Activated CD4-positive, alpha-beta T cell treated with anti-CD3 and anti-CD28 coated beads, Interleukin-2, amount 10 ng/mL, durations not matched to agents 24 days and 14 days (primary cell): ENCODE measurements around the gene LCE2C. TPM values are rescaled to one million over a fixed set of nuclear protein-coding genes. Genes with fewer than 3 reads are reported as not detected.
"Not testable (repeated sequence)": the region's sequence is repeated elsewhere in the genome, so short reads cannot be mapped to it uniquely, and the experiment has no call there.

Experiments
- DNase-seq: peaks from one replicate; pipeline ENCODE4 v3.0.0; 2022
- H3K27ac Mint-ChIP-seq: one replicate; pipeline ENCODE4 v1.8.0; 2022; ENCODE audit warnings: mild to moderate bottlenecking, mixed read lengths
- H3K27me3 Mint-ChIP-seq: one replicate; pipeline ENCODE4 v1.8.0; 2022; ENCODE audit warnings: mixed read lengths
- H3K36me3 Mint-ChIP-seq: one replicate; pipeline ENCODE4 v1.8.0; 2022; ENCODE audit warnings: low read depth, mild to moderate bottlenecking, mixed read lengths
- H3K4me1 Mint-ChIP-seq: one replicate; pipeline ENCODE4 v1.8.0; 2021; ENCODE audit warnings: mixed read lengths
- H3K4me3 Mint-ChIP-seq: one replicate; pipeline ENCODE4 v1.8.0; 2022; ENCODE audit warnings: mild to moderate bottlenecking, moderate library complexity, mixed read lengths
- H3K9me3 Mint-ChIP-seq: one replicate; pipeline ENCODE4 v1.8.0; 2021; ENCODE audit warnings: mixed read lengths
- intact Hi-C: fragments of 100-400 bp; cut with micrococcal nuclease; formaldehyde crosslinking; loops from one replicate; pipeline ENCODE4 v1.15.1; 2023
- total RNA-seq: library from RNA; stranded (reverse); gene quantifications from 2 replicates; pipeline ENCODE4 v1.2.3, GENCODE V29; 2022

Gene LCE2C, protein sequence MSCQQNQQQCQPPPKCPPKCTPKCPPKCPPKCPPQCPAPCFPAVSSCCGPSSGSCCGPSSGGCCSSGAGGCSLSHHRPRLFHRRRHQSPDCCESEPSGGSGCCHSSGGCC
- not detected in 2 replicates for total RNA-seq

GRCh38 chr1:152674983-152675382 is at the start of gene LCE2C:
Gene LCE2C, plus strand, starts transcription at chr1:152675279. Its CDS starts 737 bp downstream, at chr1:152676016.
- intact Hi-C loops, H3K27me3 Mint-ChIP-seq, DNase-seq, H3K4me3 Mint-ChIP-seq, H3K36me3 Mint-ChIP-seq, H3K27ac Mint-ChIP-seq, H3K9me3 Mint-ChIP-seq, H3K4me1 Mint-ChIP-seq: not testable (repeated sequence)

DNA sequence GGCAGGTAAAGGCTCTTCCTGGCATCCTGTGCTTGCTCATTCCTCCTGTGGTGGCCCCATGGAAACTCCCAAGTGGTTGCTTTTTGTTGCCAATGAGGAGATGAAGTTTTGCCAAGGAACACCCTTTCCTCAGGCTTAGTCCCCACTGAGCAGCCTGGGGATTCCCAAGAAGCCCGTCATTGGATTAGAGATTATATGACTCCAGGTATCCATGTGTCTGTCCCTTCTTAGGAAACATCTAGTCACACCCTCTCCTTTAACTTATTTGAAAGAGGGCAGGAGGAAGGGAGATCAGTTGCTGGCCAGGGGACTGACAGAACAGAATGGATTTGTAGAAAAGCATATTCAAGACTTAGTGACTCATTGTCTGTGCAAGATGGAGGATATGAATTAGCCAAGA is 48.3 kb upstream of the LCE2C start:
- intact Hi-C loops = no loop called here
- no peaks in the 10 kb centered on the region for H3K36me3 Mint-ChIP-seq

GRCh38 chr1:152630596-152630995 is 44.5 kb upstream of the LCE2C start:
- intact Hi-C loops = no loop called here
- no peak overlapping the region for H3K4me3 Mint-ChIP-seq
- DNase-seq = peak; percentile 35
- H3K27ac Mint-ChIP-seq = no peak overlapping the region
- no peaks in the 10 kb centered on the region for H3K36me3 Mint-ChIP-seq
- H3K4me1 Mint-ChIP-seq = no peaks in the 10 kb centered on the region
- H3K27me3 Mint-ChIP-seq = peaks cover 23% of the 10 kb centered on the region
- no peaks in the 10 kb centered on the region for H3K9me3 Mint-ChIP-seq

More for the DNA sequence above, 48.3 kb upstream of the LCE2C start:
- H3K4me3 Mint-ChIP-seq = no peak overlapping the region
- DNase-seq = peak; percentile 30
- H3K4me1 Mint-ChIP-seq = peaks cover 2% of the 10 kb centered on the region
- H3K27ac Mint-ChIP-seq = no peak overlapping the region
- no peaks in the 10 kb centered on the region for H3K9me3 Mint-ChIP-seq
- peaks cover 8% of the 10 kb centered on the region for H3K27me3 Mint-ChIP-seq

DNA sequence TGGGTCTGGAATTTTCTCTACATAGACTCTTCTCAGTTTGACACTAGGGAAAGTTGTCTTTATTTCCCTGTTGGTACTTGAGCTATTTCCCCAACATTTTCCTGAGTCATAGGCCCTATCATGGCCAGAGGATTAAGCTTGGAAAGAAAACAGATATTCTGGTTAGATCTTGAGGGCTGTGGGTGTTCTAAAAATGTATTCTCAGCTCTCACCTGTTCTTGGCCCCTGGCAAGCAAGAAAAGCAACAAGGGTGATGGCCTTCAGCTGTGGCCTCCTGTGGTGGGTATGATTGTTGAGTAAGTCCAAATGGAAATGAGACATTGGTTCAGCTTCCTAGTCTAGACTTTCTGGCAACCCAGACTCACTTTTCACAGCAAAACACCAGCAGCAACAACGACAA is 34.7 kb upstream of the LCE2C start:
- Mint-ChIP-seq H3K36me3 (no peaks in the 10 kb centered on the region), H3K27me3 (peaks cover 5% of the 10 kb centered on the region), H3K9me3 (no peaks in the 10 kb centered on the region), H3K27ac (no peak overlapping the region), H3K4me1 (no peaks in the 10 kb centered on the region), H3K4me3 (no peak overlapping the region)
- intact Hi-C loops = no loop called here
- no peak for DNase-seq

- Mint-ChIP-seq H3K4me3 (no peak overlapping the region), H3K27ac (no peak overlapping the region), H3K27me3 (peaks cover 5% of the 10 kb centered on the region), H3K36me3 (no peaks in the 10 kb centered on the region), H3K9me3 (no peaks in the 10 kb centered on the region), H3K4me1 (no peaks in the 10 kb centered on the region)
- DNase-seq = no peak
- intact Hi-C loops = no loop called here
Measured at GRCh38 chr1:152643945-152644344, 31.1 kb upstream of the LCE2C start.

DNA sequence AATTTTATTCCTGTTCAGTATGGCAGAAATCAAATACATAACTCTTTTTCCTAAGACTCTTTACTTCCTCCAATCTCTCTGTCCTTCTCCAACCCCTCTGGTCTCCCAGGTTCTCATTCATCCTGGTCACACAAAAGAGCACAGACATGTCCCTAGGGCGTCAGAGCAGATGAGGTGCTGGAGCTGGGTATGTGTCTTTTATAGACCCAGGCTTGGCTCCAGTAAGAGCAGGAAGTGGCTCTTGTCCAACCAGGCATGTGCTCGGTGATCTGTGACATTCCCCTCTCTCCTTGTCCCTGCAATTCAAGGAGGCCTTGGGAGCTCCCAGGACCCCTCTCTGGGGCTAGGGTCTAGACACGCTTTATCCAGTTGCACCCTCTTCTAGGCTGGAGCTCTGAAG is 29.9 kb upstream of the LCE2C start:
- intact Hi-C loops = no loop called here
- Mint-ChIP-seq H3K4me1 (no peaks in the 10 kb centered on the region), H3K9me3 (no peaks in the 10 kb centered on the region), H3K27me3 (peaks cover 6% of the 10 kb centered on the region), H3K27ac (no peak overlapping the region), H3K36me3 (no peaks in the 10 kb centered on the region), H3K4me3 (no peak overlapping the region)
- no peak for DNase-seq

GRCh38 chr1:152646656-152647055 is 28.4 kb upstream of the LCE2C start:
- Mint-ChIP-seq H3K36me3 (no peaks in the 10 kb centered on the region), H3K27me3 (peaks cover 15% of the 10 kb centered on the region), H3K9me3 (no peaks in the 10 kb centered on the region), H3K27ac (no peak overlapping the region), H3K4me3 (no peak overlapping the region), H3K4me1 (no peaks in the 10 kb centered on the region)
- intact Hi-C loops = no loop called here
- DNase-seq = no peak

GRCh38 chr1:152654110-152654509 is 21.0 kb upstream of the LCE2C start:
- intact Hi-C loops = loop anchor here (2.0 kb wide), 1 partner anchor 569 kb away; no protein-coding TSS in a partner anchor
- DNase-seq = peak; percentile 87
- H3K36me3 Mint-ChIP-seq = no peaks in the 10 kb centered on the region
- H3K27me3 Mint-ChIP-seq = peaks cover 18% of the 10 kb centered on the region
- H3K4me1 Mint-ChIP-seq = no peaks in the 10 kb centered on the region
- no peak overlapping the region for H3K27ac Mint-ChIP-seq
- no peaks in the 10 kb centered on the region for H3K9me3 Mint-ChIP-seq
- no peak overlapping the region for H3K4me3 Mint-ChIP-seq

DNA sequence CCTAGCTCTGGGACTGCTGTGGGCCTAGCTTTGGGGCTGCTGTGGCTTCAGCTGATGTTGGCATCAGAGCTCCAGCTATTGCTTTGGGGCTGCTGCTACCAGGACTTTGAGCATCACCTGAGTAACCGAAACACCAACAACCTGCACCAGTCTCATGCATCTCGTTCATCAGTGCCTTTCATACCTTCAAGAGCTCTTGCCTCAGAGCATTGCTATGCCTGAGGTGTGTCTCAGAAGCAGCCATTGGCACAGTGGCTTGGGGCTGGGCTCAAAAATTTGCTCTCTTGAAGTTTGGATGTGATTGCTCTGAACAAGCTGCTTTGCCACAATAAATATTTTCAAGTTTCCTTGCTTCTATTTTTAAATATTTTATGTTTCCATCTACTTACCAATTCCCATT is 18.6 kb upstream of the LCE2C start:
- intact Hi-C loops = no loop called here
- Mint-ChIP-seq H3K4me3 (no peak overlapping the region), H3K27ac (no peak overlapping the region), H3K4me1 (no peaks in the 10 kb centered on the region), H3K36me3 (no peaks in the 10 kb centered on the region), H3K9me3 (no peaks in the 10 kb centered on the region), H3K27me3 (peaks cover 12% of the 10 kb centered on the region)
- no peak for DNase-seq

DNA sequence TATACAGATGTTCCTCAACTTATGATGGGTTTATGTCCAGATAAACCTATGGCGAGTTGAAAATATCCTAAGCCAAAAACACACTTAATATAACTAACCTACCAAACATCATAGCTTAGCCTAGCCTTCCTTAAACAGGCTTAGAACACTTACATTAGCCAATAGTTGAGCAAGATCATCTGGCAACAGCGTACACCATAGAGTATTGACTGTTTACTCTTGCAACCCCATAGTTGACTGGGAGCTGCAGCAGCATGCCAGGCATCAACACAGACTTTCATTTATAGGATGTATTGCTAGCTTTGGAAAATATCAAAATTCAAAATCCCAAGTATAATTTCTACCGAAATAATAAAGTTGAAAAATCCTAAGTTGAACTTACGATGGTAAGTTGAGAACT is 17.4 kb upstream of the LCE2C start:
- H3K4me1 Mint-ChIP-seq = no peaks in the 10 kb centered on the region
- no peaks in the 10 kb centered on the region for H3K36me3 Mint-ChIP-seq
- intact Hi-C loops = no loop called here
- no peak overlapping the region for H3K27ac Mint-ChIP-seq
- H3K9me3 Mint-ChIP-seq = no peaks in the 10 kb centered on the region
- no peak for DNase-seq
- peaks cover 9% of the 10 kb centered on the region for H3K27me3 Mint-ChIP-seq
- no peak overlapping the region for H3K4me3 Mint-ChIP-seq

GRCh38 chr1:152658649-152659048 is 16.4 kb upstream of the LCE2C start:
- no peaks in the 10 kb centered on the region for H3K4me1 Mint-ChIP-seq
- no peaks in the 10 kb centered on the region for H3K9me3 Mint-ChIP-seq
- no peaks in the 10 kb centered on the region for H3K36me3 Mint-ChIP-seq
- intact Hi-C loops = no loop called here
- H3K27me3 Mint-ChIP-seq = peaks cover 6% of the 10 kb centered on the region
- DNase-seq = no peak
- no peak overlapping the region for H3K4me3 Mint-ChIP-seq
- H3K27ac Mint-ChIP-seq = no peak overlapping the region

GRCh38 chr1:152663098-152663497 is 12.0 kb upstream of the LCE2C start, which contains the start of gene LCE2D:
Gene LCE2D, plus strand, starts transcription at chr1:152663380. Its CDS starts 726 bp downstream, at chr1:152664106.
- no peak within 1 kb of the TSS for H3K4me3 Mint-ChIP-seq
- no peaks in the 10 kb centered on the region for H3K36me3 Mint-ChIP-seq
- intact Hi-C loops = no loop called here

GRCh38 chr1:152666171-152666570 is 8.9 kb upstream of the LCE2C start:
- DNase-seq, H3K27ac Mint-ChIP-seq, intact Hi-C loops, H3K9me3 Mint-ChIP-seq, H3K4me1 Mint-ChIP-seq, H3K27me3 Mint-ChIP-seq, H3K4me3 Mint-ChIP-seq, H3K36me3 Mint-ChIP-seq: not testable (repeated sequence)

More at GRCh38 chr1:152663098-152663497, 12.0 kb upstream of the LCE2C start, which contains the start of gene LCE2D:
- Mint-ChIP-seq H3K4me1 (no peaks in the 10 kb centered on the region), H3K9me3 (no peaks in the 10 kb centered on the region), H3K27me3 (peaks cover 4% of the 10 kb centered on the region), H3K27ac (no peak within 1 kb of the TSS)
- DNase-seq = no peak

DNA sequence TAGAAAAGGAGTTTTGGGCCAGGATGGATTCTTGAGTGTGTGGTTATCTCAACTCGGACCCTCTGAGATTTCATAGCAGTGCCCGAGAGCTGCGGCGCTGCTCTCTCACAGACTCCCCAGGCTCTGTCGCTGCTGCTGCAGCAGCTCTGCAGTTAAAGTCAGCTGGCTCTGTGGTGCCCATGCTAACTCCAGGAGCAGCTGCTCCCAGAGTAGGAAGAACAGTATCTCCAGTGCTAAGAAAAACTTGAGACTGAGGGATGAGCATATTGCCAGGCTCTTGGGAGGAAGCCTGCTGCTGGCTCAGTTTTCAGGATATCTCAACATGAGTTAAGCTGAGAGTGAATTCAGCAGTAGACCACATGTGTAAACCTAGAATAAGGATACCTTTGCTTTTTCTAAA is 7.4 kb upstream of the LCE2C start:
- H3K4me1 Mint-ChIP-seq = no peaks in the 10 kb centered on the region
- intact Hi-C loops = no loop called here
- DNase-seq = no peak
- H3K9me3 Mint-ChIP-seq = no peaks in the 10 kb centered on the region
- peaks cover 4% of the 10 kb centered on the region for H3K27me3 Mint-ChIP-seq
- no peaks in the 10 kb centered on the region for H3K36me3 Mint-ChIP-seq
- no peak overlapping the region for H3K4me3 Mint-ChIP-seq
- H3K27ac Mint-ChIP-seq = no peak overlapping the region

DNA sequence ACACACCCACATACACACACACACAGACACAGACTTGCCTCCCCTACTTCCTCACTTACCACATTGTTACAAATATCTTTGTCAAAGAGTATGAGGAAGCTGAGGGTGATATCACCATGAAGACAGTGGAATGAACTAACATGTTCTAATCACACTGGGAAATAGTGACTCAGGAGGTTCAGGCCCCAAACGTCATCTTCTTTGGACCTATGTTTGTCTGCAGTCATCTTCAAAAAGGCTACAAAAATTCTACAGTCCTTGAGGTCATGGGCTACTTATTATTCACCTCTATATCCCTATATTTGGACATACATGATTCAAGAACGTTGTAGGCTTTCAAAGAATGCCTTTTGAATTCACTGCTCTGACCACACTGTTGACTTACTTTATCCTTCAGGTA is 2.1 kb upstream of the LCE2C start:
- intact Hi-C loops = no loop called here
- no peak for DNase-seq
- H3K36me3 Mint-ChIP-seq = no peaks in the 10 kb centered on the region
- H3K27ac Mint-ChIP-seq = no peak overlapping the region
- H3K27me3 Mint-ChIP-seq = peaks cover 6% of the 10 kb centered on the region
- H3K4me3 Mint-ChIP-seq = no peak overlapping the region
- H3K4me1 Mint-ChIP-seq = no peaks in the 10 kb centered on the region
- no peaks in the 10 kb centered on the region for H3K9me3 Mint-ChIP-seq
